RPMI7951 (cell line): ENCODE data around the gene SHB. TPM values are rescaled to one million over a fixed set of nuclear protein-coding genes. Genes with fewer than 3 reads are reported as not detected.

Experiments
- DNase-seq: peaks from one replicate; pipeline ENCODE4 v3.0.0-alpha.2; 2012; ENCODE audit warnings: low read depth
- total RNA-seq: library from RNA; depleted of rRNA; stranded (reverse); fragments of >200 nt; shearing (Covaris generic); gene quantifications from 2 replicates; pipeline ENCODE4 v1.2.3, GENCODE V29; 2014

The SHB gene
- total RNA-seq, 1 experiment from 2014 or later = 10.0 TPM

- DNase-seq = no peak
Measured at GRCh38 chr9:38042626-38043357, 26.2 kb downstream of the SHB start.

GRCh38 chr9:38041564-38042243 lies 27.3 kb downstream of the SHB start:
- no peak for DNase-seq

- no peak for DNase-seq
Measured at GRCh38 chr9:38039907-38040682, 28.9 kb downstream of the SHB start.

- peak; percentile 95 for DNase-seq
Measured at GRCh38 chr9:38039090-38039906, 29.7 kb downstream of the SHB start.

- no peak for DNase-seq
Measured at GRCh38 chr9:38038307-38039089, 30.5 kb downstream of the SHB start.

GRCh38 chr9:38037981-38038306 lies 31.1 kb downstream of the SHB start:
- no peak for DNase-seq

GRCh38 chr9:38036359-38037084 lies 32.5 kb downstream of the SHB start:
- peak; percentile 68 for DNase-seq

DNA sequence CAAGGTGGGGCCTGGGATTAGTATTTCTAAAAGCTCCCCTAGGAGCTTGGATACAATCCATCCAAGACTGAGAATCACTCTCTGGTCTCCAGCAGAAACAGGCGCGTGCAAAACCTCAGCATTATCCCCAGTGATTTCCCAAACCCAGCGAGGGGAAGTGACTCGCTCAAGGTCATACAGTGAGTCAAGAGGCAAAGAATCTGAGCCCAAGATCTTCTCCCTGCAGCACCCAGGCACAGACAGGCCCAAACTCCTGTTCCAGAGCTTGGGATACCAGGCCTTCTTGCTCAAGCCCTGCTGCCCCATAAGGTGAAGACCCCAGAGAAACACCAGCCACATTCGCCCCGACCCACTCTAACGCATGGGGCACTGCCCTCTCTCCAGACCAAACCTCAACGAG lies 33.2 kb downstream of the SHB start:
- DNase-seq = peak; percentile 81

DNA sequence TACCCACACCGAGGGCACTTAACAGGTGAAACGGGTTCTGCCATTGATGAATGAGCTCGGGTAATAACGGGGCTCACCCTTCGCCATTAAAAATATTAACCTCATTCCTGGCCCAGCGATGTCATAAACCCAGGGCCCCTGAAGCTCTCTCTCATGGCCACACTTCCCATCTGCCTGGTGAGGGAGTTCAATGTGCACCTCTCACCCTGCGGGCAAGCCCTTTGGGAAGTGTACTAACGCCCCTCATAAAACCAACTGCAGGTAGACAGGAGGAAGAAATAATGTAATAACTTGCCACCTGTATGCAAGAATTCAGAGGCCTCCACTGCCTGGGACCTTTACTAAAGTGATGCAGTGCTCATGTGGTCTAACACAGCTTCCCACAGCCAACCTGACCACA lies 35.1 kb downstream of the SHB start:
- DNase-seq = no peak

DNA sequence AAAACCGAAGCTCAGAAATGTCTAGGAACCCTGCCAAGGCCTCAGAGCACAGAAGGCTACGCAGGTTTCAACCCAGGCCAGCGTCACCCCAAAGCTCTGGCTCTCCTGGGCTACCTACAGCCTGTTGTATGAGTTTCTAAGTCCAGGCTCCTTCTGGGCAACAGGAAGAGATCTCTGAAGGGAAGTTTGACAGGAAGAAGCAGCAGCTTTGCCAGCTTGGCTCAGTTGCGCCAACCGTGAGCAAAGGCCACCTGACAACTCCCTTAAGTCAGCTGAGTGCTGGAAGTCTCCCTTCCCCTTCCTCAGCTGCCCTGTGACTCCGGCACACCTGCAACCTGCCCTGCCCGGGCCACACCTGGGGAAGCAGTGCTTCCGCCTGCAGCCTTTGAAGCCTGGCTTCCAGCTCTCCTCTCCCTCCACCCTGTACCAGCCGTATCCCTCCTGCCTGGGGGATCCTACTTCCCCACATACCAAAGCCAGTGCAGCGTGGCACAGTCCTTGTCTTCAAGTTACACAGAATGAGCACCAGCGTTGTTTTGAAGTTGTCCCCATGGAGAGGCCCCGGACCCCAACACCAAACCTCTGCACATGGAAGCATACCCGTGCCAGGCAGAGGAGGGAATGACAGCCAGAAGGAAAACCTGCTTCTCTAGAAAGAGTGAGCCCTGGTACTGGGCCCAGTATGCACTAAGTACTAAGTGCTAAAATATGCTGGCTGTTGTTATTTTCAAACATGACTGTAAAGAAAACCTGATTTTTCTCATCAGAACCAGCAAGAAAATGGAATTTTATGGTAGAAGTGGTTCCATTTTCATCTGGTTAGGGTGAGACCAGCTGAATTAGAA lies 36.5 kb downstream of the SHB start:
- DNase-seq = no peak

DNA sequence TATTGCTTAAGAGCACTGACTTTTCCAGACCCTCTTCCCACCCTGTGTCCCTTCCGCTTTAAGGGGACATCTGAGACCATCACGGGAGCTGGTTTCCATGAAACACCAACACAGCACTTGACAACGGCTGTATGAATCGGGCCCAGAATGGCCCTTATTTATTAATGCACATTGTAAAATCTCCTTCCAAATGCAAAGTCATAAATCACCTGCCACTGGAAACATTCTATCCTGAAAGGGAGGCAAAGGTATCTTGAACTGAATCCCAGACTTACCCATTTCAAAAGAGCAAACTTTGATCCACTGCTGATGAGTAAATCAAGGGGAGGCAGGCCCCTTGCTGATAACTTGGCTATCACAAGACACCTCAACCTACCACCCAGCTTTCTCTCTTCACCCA lies 37.4 kb downstream of the SHB start:
- no peak for DNase-seq

DNA sequence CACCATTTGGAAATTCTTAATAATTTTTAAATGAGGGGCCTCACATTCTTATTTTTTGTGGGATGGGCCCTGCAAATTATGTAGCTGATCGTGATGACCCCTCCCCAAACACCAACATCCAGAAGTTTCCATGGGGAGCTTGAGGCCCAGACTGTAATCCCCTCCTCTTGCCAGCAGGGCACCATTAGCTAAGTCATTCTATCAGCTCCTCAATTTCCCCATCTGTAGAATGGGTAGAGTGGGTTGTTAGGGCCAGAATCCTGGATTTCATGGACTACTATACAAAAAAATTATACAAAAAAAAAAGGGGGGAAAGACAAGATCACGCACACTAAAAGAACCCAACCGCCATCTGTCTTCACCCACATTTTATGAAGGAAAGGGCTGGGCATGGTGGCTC lies 38.4 kb downstream of the SHB start:
- no peak for DNase-seq

- no peak for DNase-seq
Measured at GRCh38 chr9:38029915-38030638, 39.0 kb downstream of the SHB start.

- no peak for DNase-seq
Measured at GRCh38 chr9:38027714-38028113, 41.3 kb downstream of the SHB start.

- no peak for DNase-seq
Measured at GRCh38 chr9:38026840-38027527, 42.0 kb downstream of the SHB start.

- DNase-seq = peak; percentile 94
Measured at GRCh38 chr9:38026021-38026809, 42.8 kb downstream of the SHB start.

- DNase-seq = no peak
Measured at GRCh38 chr9:38025166-38025565, 43.9 kb downstream of the SHB start.
